ENCODE data around the gene ARHGAP24. TPM values are rescaled to one million over a fixed set of nuclear protein-coding genes. Genes with fewer than 3 reads are reported as not detected.
"Not testable (repeated sequence)": the region's sequence is repeated elsewhere in the genome, so short reads cannot be mapped to it uniquely, and the experiment has no call there.

ARHGAP24 gene
- total RNA-seq, 1 experiment from 2014 or later = 1.5 TPM

GRCh38 chr4:86001591-86001990, 526.6 kb downstream of the ARHGAP24 start:
- no peak for DNase-seq
- no peaks in the 10 kb centered on the region for H3K9me3 ChIP-seq
- H3K4me3 ChIP-seq = no peak overlapping the region
- H3K27me3 ChIP-seq = no peaks in the 10 kb centered on the region
- H3K36me3 ChIP-seq = no peaks in the 10 kb centered on the region

DNA sequence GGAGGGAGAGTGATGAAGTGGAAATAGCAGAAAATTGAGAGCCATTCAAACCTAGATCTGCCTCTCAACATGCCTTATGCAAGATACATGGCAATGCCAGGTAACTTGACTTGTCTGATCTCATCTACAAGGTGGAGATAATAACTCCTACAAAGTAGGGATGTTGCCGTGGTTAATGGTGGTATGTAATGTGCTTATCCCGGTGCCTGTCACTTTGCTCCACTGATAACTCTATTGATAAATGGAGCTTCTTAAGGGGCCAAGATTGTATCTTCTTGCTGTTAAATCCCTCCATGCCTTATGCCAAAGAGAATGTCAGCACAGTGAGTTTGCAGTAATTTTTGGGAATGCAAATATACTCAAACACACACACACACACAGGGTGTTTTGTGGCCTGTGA, 529.1 kb downstream of the ARHGAP24 start:
- Histone ChIP-seq H3K9me3 (no peaks in the 10 kb centered on the region), H3K27me3 (no peaks in the 10 kb centered on the region), H3K4me3 (no peak overlapping the region), H3K36me3 (no peaks in the 10 kb centered on the region)
- DNase-seq = no peak

DNA sequence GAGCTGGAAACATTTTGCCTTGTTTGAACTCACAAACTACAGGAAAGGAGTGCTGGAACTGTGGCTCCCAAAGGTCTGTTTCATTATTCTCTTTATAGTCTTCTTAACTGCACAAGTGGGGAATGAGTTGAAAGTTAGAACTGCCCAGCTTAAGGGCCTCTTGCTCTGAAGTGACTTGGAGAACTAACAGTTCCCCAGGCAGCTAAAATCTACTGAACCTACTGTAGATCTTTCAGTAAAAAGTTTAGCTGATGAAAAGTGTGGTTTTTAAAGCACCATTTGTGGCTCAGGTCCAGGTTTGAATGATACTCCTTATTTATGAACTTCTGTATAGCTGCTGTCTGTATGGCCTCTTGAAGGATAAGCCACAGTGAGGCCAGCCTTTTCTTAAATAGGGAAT, 531.1 kb downstream of the ARHGAP24 start:
- H3K36me3 ChIP-seq = no peaks in the 10 kb centered on the region
- DNase-seq = no peak
- no peak overlapping the region for H3K4me3 ChIP-seq
- H3K27me3 ChIP-seq = no peaks in the 10 kb centered on the region
- no peaks in the 10 kb centered on the region for H3K9me3 ChIP-seq

GRCh38 chr4:86007042-86007441, 532.1 kb downstream of the ARHGAP24 start:
- Histone ChIP-seq H3K36me3 (no peaks in the 10 kb centered on the region), H3K9me3 (no peaks in the 10 kb centered on the region), H3K4me3 (no peak overlapping the region), H3K27me3 (no peaks in the 10 kb centered on the region)
- no peak for DNase-seq

- Histone ChIP-seq H3K9me3 (no peaks in the 10 kb centered on the region), H3K36me3 (no peaks in the 10 kb centered on the region), H3K4me3 (no peak overlapping the region), H3K27me3 (no peaks in the 10 kb centered on the region)
- DNase-seq = peak; percentile 68
Measured at GRCh38 chr4:86011117-86011516, 536.2 kb downstream of the ARHGAP24 start.

DNA sequence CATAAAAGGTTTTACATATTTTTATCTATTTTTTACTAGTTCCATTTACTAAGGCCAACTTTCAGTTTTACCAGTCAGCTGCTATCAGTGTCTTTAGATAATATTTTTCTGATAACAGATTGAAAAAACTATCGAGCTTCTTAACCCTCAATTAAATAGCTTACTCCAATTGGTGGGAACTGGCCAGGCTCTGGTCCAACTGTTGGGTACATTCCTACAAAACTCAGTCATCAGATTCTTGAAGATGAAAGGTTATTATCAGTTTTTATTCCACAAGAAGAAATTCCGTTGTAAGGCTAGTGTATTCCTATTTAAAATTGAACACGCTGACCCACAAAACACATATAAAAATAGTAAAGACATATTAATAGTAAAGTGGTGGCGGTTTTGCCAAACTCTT, 538.7 kb downstream of the ARHGAP24 start:
- Histone ChIP-seq H3K27me3 (no peaks in the 10 kb centered on the region), H3K36me3 (no peaks in the 10 kb centered on the region)
- DNase-seq = peak; percentile 26

DNA sequence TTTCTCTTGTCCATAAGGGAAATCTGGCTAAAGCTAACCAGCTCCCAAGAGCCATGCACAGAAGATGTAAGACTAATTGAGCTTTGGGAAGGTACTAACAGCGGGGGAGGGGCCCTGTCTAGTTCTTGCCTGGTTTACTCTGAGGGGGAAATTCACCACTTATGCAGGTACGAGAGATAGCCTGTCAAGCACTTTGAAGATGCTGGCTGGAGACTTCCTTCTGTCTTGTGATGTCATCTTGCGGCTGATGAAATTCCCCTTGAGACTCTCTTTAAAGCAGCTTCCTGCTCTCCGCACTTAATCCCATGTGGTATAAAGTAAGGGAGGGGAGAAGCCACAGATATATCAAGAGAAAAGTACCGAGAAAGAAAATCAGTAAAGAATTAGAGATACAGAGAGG, 539.6 kb downstream of the ARHGAP24 start:
- H3K27me3 ChIP-seq = no peaks in the 10 kb centered on the region
- no peaks in the 10 kb centered on the region for H3K36me3 ChIP-seq
- no peak overlapping the region for H3K4me3 ChIP-seq
- no peaks in the 10 kb centered on the region for H3K9me3 ChIP-seq
- DNase-seq = no peak

More for the DNA sequence above, 538.7 kb downstream of the ARHGAP24 start:
- Histone ChIP-seq H3K4me3 (no peak overlapping the region), H3K9me3 (no peaks in the 10 kb centered on the region)

GRCh38 chr4:86015412-86016350, 540.7 kb downstream of the ARHGAP24 start:
- no peaks in the 10 kb centered on the region for H3K36me3 ChIP-seq
- DNase-seq = no peak
- H3K9me3 ChIP-seq = no peaks in the 10 kb centered on the region
- H3K27me3 ChIP-seq = no peaks in the 10 kb centered on the region
- no peak overlapping the region for H3K4me3 ChIP-seq

- H3K27me3 ChIP-seq = no peaks in the 10 kb centered on the region
- H3K9me3 ChIP-seq = no peaks in the 10 kb centered on the region
- H3K36me3 ChIP-seq = no peaks in the 10 kb centered on the region
- no peak for DNase-seq
- no peak overlapping the region for H3K4me3 ChIP-seq
Measured at GRCh38 chr4:86019362-86019761, 544.4 kb downstream of the ARHGAP24 start.

- DNase-seq = no peak
- no peaks in the 10 kb centered on the region for H3K36me3 ChIP-seq
- no peaks in the 10 kb centered on the region for H3K9me3 ChIP-seq
- H3K27me3 ChIP-seq = no peaks in the 10 kb centered on the region
- no peak overlapping the region for H3K4me3 ChIP-seq
Measured at GRCh38 chr4:86019906-86020305, 545.0 kb downstream of the ARHGAP24 start.

- DNase-seq, H3K27me3 ChIP-seq, H3K9me3 ChIP-seq, H3K4me3 ChIP-seq, H3K36me3 ChIP-seq: not testable (repeated sequence)
Measured at GRCh38 chr4:86021671-86022070, 546.7 kb downstream of the ARHGAP24 start.

- DNase-seq = no peak
- no peak overlapping the region for H3K4me3 ChIP-seq
- no peaks in the 10 kb centered on the region for H3K36me3 ChIP-seq
- H3K27me3 ChIP-seq = no peaks in the 10 kb centered on the region
- H3K9me3 ChIP-seq = no peaks in the 10 kb centered on the region
Measured at GRCh38 chr4:86026720-86027119, 551.8 kb downstream of the ARHGAP24 start.

DNA sequence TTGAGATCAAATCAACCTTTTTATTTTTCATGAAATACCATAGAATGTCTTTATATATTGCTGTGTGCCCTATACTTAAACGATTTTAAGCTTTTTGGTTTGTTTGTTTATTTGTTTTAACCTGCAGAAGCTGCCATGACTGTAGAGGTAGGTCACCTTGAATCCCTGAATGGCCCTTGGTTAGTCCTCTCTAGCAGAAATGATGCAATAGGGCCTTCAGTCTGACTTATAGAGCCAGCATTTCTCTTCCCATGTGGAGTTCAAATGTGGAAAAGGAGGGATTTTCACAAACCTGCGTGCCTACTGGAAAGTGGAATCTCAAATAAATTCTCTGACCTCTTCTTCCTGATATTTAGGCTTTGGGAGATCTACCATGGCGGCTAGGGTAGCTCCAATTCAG, 557.0 kb downstream of the ARHGAP24 start:
- no peak overlapping the region for H3K4me3 ChIP-seq
- H3K36me3 ChIP-seq = no peaks in the 10 kb centered on the region
- no peak for DNase-seq

DNA sequence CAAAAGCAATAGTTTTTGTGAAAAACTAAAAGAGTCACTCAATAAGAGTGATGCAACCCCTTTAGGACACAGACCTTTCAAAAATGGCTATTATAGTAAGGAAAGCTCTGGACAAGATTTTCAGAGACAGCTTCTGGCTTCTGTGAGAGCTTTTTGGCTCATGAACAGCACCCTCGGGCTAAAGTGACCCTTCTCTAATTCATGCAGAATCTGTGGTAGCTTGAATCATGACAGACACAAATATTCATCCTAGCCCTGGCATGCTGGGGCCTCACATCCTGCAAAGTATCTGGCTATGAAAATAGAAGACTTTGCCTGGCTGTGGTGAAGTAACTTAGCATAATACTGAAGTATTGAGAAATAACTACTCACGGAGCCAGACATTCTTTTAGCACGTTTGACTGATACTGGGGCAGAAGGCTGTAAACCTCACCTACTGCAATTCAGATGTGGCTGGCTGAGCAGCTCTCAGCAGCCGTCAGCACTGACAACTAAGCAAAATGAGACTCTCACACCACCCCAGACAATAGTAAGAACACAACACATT, 557.6 kb downstream of the ARHGAP24 start:
- Histone ChIP-seq H3K4me3 (no peak overlapping the region), H3K27me3 (no peaks in the 10 kb centered on the region), H3K9me3 (no peaks in the 10 kb centered on the region), H3K36me3 (no peaks in the 10 kb centered on the region)
- peak; percentile 86 for DNase-seq

More for the DNA sequence above, 557.0 kb downstream of the ARHGAP24 start:
- no peaks in the 10 kb centered on the region for H3K9me3 ChIP-seq
- H3K27me3 ChIP-seq = no peaks in the 10 kb centered on the region

DNA sequence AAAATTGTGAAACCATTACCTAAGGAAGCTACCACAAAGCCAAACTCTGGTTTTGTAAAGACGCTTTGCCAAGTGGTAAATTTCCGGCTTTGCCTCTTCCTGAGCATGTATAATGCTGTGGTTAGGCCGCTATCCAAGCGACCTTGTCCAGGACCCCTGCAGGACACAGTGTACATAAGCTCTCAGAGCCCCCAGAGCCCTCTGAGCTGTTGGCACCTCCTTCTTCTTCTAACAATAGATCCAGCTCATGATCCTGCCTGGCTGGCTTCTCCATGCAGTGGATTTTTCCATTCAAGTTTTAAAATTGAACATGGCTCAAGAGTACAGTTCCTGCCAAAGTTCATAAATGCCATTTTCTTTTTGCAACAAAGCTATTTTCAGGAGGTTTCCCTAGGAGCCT, 558.2 kb downstream of the ARHGAP24 start:
- Histone ChIP-seq H3K36me3 (no peaks in the 10 kb centered on the region), H3K4me3 (no peak overlapping the region), H3K27me3 (no peaks in the 10 kb centered on the region), H3K9me3 (no peaks in the 10 kb centered on the region)
- peak; percentile 95 for DNase-seq

- Histone ChIP-seq H3K36me3 (no peaks in the 10 kb centered on the region), H3K9me3 (no peaks in the 10 kb centered on the region), H3K4me3 (no peak overlapping the region), H3K27me3 (no peaks in the 10 kb centered on the region)
- no peak for DNase-seq
Measured at GRCh38 chr4:86034616-86035015, 559.7 kb downstream of the ARHGAP24 start.

DNA sequence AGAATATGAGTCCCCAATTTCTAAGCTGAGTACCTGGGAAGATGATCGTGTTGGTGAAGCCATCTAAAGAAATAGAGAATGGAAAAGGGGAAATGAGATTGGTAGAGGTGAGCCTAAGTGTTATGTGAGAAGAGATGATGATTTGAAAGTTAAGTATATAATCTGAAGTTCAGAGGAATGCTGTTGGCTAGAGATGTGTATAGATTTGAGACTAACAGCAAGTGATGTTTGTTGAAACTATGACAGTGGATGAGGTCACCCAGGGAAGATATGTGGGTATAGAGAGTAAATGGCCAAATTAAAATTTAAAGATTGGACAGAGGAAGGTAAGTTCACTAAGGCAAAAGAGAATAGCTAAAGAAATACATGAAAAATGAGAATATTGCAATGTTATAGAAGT, 560.7 kb downstream of the ARHGAP24 start:
- Histone ChIP-seq H3K36me3 (no peaks in the 10 kb centered on the region), H3K9me3 (no peaks in the 10 kb centered on the region), H3K4me3 (no peak overlapping the region), H3K27me3 (no peaks in the 10 kb centered on the region)
- DNase-seq = no peak

DNA sequence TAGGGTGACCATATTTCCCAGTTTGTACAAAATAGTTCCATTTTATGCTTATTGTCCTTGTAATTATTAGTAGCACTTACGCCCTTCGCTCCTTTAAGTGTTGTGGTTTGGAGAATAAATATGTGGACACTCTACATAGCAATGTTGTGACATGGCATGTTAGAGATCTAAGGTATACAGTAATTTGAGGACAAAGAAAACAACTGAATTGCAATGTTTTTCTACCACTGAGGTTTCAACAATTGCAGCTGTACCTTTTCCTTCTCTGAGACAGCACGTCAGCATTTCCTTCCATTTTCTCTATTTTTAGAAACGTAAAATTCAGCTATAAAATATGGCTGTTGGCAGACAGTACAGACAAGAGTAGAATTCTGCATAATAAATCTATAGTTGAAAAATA, 561.8 kb downstream of the ARHGAP24 start:
- Histone ChIP-seq H3K36me3 (no peaks in the 10 kb centered on the region), H3K27me3 (no peaks in the 10 kb centered on the region), H3K4me3 (no peak overlapping the region), H3K9me3 (peaks cover 2% of the 10 kb centered on the region; the same call in 1 of the 2 replicates)
- no peak for DNase-seq

Data from MG63 (cell line).